ENCODE data around the gene TMC5. TPM values are rescaled to one million over a fixed set of nuclear protein-coding genes. Genes with fewer than 3 reads are reported as not detected.
"Not testable (repeated sequence)": the region's sequence is repeated elsewhere in the genome, so short reads cannot be mapped to it uniquely, and the experiment has no call there.

The TMC5 gene
- total RNA-seq, 2 donors from 2014 or later: 0.16 TPM; not detected in 1

DNA sequence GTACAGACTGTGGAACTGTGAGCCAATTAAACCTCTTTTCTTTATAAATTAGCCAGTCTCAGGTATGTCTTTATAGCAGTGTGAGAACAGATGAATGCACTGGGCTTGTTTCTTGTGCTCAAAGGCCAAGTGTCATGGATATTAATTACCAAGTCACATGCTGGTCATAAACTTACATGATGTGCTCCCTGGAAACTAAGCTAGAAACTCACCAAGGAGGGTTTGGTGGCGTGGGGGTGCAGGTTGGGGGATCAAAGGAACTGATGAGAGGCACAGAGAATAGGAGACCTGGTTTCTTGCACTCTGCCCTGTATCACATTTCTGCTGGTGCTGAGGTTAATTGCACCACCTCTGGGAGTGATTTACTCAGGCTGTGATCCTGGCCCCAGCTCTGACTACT lies 31.2 kb upstream of the TMC5 start:
- Histone ChIP-seq H3K36me3 (no peaks in the 10 kb centered on the region), H3K27me3 (no peaks in the 10 kb centered on the region), H3K4me3 (no peak overlapping the region), H3K4me1 (no peaks in the 10 kb centered on the region), H3K27ac (no peak overlapping the region), H3K9me3 (no peaks in the 10 kb centered on the region)
- DNase-seq (ENCODE audit: low spot score): no peak
- TF ChIP-seq CTCF (IDR thresholded peaks at IDR 0.05): no peak

DNA sequence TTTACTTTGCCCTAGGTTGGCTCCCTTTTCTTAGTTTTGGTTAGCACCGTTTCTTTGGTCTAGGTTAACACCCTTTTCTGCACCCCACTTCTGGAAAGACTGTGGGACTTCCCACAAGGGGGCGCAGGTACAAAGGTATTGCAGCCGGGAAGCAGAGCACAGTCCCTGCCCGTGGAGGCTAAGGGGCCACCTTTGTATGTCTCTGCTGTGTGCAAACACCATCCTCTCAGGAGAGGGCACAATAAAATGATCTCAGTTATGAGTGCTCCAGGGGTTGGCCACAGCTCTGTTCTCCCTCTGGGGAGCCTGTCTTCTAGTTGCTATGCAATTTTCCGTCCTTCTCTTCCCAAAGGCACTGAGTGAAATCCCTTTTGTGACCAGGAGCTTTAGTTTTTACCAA lies 28.4 kb upstream of the TMC5 start:
- no peaks in the 10 kb centered on the region for H3K27me3 ChIP-seq
- no peak for DNase-seq (ENCODE audit: low spot score)

GRCh38 chr16:19391185-19391776 lies 26.4 kb upstream of the TMC5 start:
- H3K36me3 ChIP-seq; H3K4me1 ChIP-seq; H3K27ac ChIP-seq; H3K4me3 ChIP-seq; H3K27me3 ChIP-seq; DNase-seq (ENCODE audit: low spot score); H3K9me3 ChIP-seq: not testable (repeated sequence)

More for the DNA sequence above, 28.4 kb upstream of the TMC5 start:
- H3K4me1 ChIP-seq: no peaks in the 10 kb centered on the region
- peak in 1 of 2 donors; percentile 47 for TF ChIP-seq CTCF (IDR thresholded peaks at IDR 0.05)
- H3K27ac ChIP-seq: no peak overlapping the region
- no peaks in the 10 kb centered on the region for H3K9me3 ChIP-seq
- H3K4me3 ChIP-seq: no peak overlapping the region
- H3K36me3 ChIP-seq: no peaks in the 10 kb centered on the region

GRCh38 chr16:19392352-19392751 lies 25.3 kb upstream of the TMC5 start:
- H3K27me3 ChIP-seq: no peaks in the 10 kb centered on the region

DNA sequence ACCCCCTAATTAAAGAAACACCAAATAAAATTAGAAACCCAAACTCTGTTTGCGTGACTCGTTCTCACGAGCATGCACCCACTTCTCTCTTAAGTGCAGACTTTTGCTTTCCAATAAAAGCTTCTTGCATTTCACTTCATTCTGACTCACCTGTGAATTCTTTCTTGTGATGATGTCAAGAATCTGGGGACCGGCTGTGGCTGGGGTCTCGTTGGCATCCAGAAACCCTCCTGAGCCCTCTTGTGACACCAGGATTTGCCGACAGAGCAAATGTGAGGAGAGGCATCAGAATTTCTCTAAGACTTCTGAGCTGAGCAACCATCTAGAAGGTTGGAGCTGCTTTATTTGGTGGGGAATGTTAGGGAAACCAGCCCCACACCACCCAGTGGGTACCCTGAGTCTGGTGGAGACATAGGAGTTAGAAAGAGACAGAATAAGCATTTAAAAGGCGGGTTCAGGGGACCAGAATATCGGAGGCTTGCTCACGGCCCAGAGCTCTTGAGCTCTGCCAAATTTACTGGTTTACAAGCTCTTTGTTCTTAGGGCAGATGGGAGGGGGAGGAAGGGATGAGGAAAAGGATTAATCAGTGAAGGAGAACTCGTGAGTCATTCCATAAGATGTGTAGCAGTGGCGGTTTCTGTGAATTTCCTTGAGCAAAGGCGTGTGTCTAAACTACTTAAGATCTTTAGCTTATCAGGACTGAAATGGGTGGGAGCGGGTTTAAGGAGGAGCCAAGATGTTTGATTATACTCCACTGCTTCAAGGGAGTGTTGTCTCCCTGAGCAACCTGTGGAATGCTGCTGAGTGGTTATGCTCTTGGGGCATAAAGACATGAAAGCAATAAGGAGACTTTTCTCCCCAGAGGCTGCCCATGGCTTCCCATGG lies 24.2 kb upstream of the TMC5 start:
- no peak for DNase-seq (ENCODE audit: low spot score)
- H3K4me3 ChIP-seq: no peak overlapping the region
- no peak overlapping the region for H3K27ac ChIP-seq
- no peak for TF ChIP-seq CTCF (IDR thresholded peaks at IDR 0.05)
- H3K9me3 ChIP-seq: no peaks in the 10 kb centered on the region
- H3K36me3 ChIP-seq: no peaks in the 10 kb centered on the region
- H3K4me1 ChIP-seq: no peaks in the 10 kb centered on the region
- H3K27me3 ChIP-seq: no peaks in the 10 kb centered on the region

More at GRCh38 chr16:19392352-19392751, 25.3 kb upstream of the TMC5 start:
- DNase-seq (ENCODE audit: low spot score): no peak
- no peak overlapping the region for H3K27ac ChIP-seq
- H3K36me3 ChIP-seq: no peaks in the 10 kb centered on the region
- H3K4me1 ChIP-seq: no peaks in the 10 kb centered on the region
- H3K4me3 ChIP-seq: no peak overlapping the region
- TF ChIP-seq CTCF (IDR thresholded peaks at IDR 0.05): no peak
- H3K9me3 ChIP-seq: no peaks in the 10 kb centered on the region

DNA sequence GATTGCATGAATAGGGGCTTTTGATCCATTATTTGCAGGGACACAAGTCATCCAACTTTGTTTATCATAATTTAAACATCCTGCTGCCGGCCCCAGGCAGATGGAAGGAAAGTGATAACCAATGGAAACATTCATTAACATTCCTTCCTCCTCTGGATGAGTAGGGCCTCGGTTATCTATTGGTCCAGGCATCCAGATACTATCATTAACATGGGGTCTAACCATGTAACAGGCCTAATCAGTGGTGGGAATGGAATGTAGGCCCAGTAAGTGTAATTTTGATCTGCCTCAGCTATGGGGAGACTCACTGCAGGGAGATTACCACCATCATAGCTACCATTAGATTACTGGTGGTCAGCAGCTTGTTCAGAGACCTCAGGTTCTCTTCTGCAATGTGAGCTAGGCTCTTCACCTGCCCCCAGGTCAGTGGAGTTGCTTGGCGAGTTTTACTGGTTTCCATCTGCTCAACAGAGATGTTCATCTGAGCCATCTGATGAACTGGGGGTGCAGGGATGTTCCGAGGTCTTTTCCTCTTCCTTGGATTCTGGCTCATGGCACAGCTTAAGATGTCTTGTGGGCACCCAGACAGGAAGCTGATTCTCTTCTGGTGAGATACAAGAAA lies 21.9 kb upstream of the TMC5 start:
- not testable (repeated sequence) for H3K36me3 ChIP-seq; H3K4me1 ChIP-seq; H3K4me3 ChIP-seq; DNase-seq (ENCODE audit: low spot score); H3K27me3 ChIP-seq; H3K9me3 ChIP-seq; H3K27ac ChIP-seq

Measured in right atrium auricular region (tissue), 2 donors.